H1 (cell line): ENCODE measurements around the gene TRIB2. TPM values are rescaled to one million over a fixed set of nuclear protein-coding genes. Genes with fewer than 3 reads are reported as not detected.

Experiments used
- CTCF ChIA-PET: fragments of 300-600 bp; sonication (Branson Sonifier 250); formaldehyde crosslinking; loops from one replicate; lab custom pipeline; 2021; ENCODE audit not compliant: partially characterized antibody; lab: Charles Lee
- POLR2A ChIA-PET: fragments of 300-600 bp; sonication (Branson Sonifier 250); formaldehyde crosslinking; loops from one replicate; lab custom pipeline; 2021; ENCODE audit warnings: inconsistent platforms; ENCODE audit not compliant: partially characterized antibody; lab: Charles Lee
- DNase-seq, 2 experiments: peaks; one replicate each; pipeline versions ENCODE4 v3.0.0 to v3.0.0-alpha.2; 2010 to 2022; ENCODE audit warnings: low spot score in 2 of 2, low read depth in 1 of 2, mixed read lengths in 1 of 2
- FAIRE-seq: peaks from 2 replicates; lab custom pipeline; 2011; peaks lifted over from hg19 to GRCh38; lab: Jason Lieb, UNC
- H2AFZ ChIP-seq: 2 replicates; pipeline ENCODE4 v1.8.1; 2012; ENCODE audit warnings: low read length, inconsistent platforms
- H2AK5ac ChIP-seq: 2 replicates; pipeline ENCODE4 v1.6.1; 2013; ENCODE audit warnings: low read depth, low read length
- H2BK120ac ChIP-seq: replicated peaks from 2 replicates; pipeline ENCODE3; 2013; ENCODE audit warnings: low read depth, low read length, inconsistent platforms
- H2BK12ac ChIP-seq: 2 replicates; pipeline ENCODE4 v1.6.1; 2013; ENCODE audit warnings: low read depth, low read length
- H2BK15ac ChIP-seq: 2 replicates; pipeline ENCODE4 v1.6.1; 2013; ENCODE audit warnings: low read length
- H2BK20ac ChIP-seq: 2 replicates; pipeline ENCODE4 v1.6.1; 2013; ENCODE audit warnings: low read length
- H2BK5ac ChIP-seq: 2 replicates; pipeline ENCODE4 v1.6.1; 2013; ENCODE audit warnings: low read depth, low read length
- H3K14ac ChIP-seq: 2 replicates; pipeline ENCODE4 v1.6.1; 2013; ENCODE audit warnings: inconsistent platforms; ENCODE audit not compliant: insufficient read length
- H3K18ac ChIP-seq: 2 replicates; pipeline ENCODE4 v1.6.1; 2013; ENCODE audit warnings: low read length; ENCODE audit errors: extremely low read depth
- H3K23ac ChIP-seq: 2 replicates; pipeline ENCODE4 v1.6.1; 2013; ENCODE audit warnings: inconsistent platforms; ENCODE audit not compliant: insufficient read length
- H3K23me2 ChIP-seq: 2 replicates; pipeline ENCODE4 v1.6.1; 2013; ENCODE audit warnings: low read depth, low read length
- H3K27ac ChIP-seq: 2 replicates; pipeline ENCODE4 v1.6.1; 2011; ENCODE audit warnings: low read depth, low read length, inconsistent platforms
- H3K27me3 ChIP-seq, 4 experiments: replicated peaks in 1 of 4; 1 replicate in 1 of 4; 2 replicates in 3 of 4; pipeline versions ENCODE4 v1.6.1 to v1.8.1; 2011 to 2013; ENCODE audit warnings: low read length in 3 of 4, mild to moderate bottlenecking in 3 of 4, inconsistent platforms in 2 of 4, mixed read lengths in 2 of 4, moderate library complexity in 1 of 4; ENCODE audit not compliant: control insufficient read depth in 3 of 4, insufficient read depth in 3 of 4; ENCODE audit errors: extremely low read depth in 1 of 4
- H3K36me3 ChIP-seq, 4 experiments: 2 replicates each; pipeline versions ENCODE4 v1.6.1 to v1.8.1; 2011 to 2013; ENCODE audit warnings: mild to moderate bottlenecking in 4 of 4, low read length in 3 of 4, moderate library complexity in 2 of 4, control low read depth in 1 of 4, inconsistent platforms in 1 of 4; ENCODE audit not compliant: insufficient read depth in 4 of 4, control insufficient read depth in 2 of 4
- H3K4ac ChIP-seq: replicated peaks from 2 replicates; pipeline ENCODE3; 2013; ENCODE audit warnings: low read length, low read depth, mixed read lengths, inconsistent platforms; ENCODE audit not compliant: insufficient read length
- H3K4me1 ChIP-seq, 4 experiments: replicated peaks in 1 of 4; 1 replicate in 1 of 4; 2 replicates in 3 of 4; pipeline versions ENCODE4 v1.6.1 to v1.8.1; 2011 to 2013; ENCODE audit warnings: low read length in 3 of 4, inconsistent platforms in 2 of 4, mixed read lengths in 1 of 4; ENCODE audit not compliant: insufficient read depth in 4 of 4, control insufficient read depth in 3 of 4
- H3K4me2 ChIP-seq, 2 experiments: 2 replicates each; pipeline versions ENCODE4 v1.6.1 to v1.8.1; 2011 to 2013; ENCODE audit warnings: low read depth in 2 of 2, low read length in 2 of 2, control low read depth in 1 of 2, inconsistent platforms in 1 of 2, mild to moderate bottlenecking in 1 of 2; ENCODE audit not compliant: insufficient read depth in 1 of 2
- H3K4me3 ChIP-seq, 4 experiments: fragments of 200-600, 300-600 bp in 1 of 4; sonication (generic), shearing (Covaris generic), sonication (Bioruptor Twin) in 1 of 4; 2 replicates each; pipeline versions ENCODE4 v1.5.1 to v1.8.1; 2011 to 2016; ENCODE audit warnings: low read length in 4 of 4, low read depth in 3 of 4, control low read depth in 2 of 4, inconsistent platforms in 2 of 4, mild to moderate bottlenecking in 2 of 4, mixed read lengths in 1 of 4, moderate library complexity in 1 of 4; ENCODE audit not compliant: insufficient read depth in 2 of 4; ENCODE audit errors: extremely low read depth in 1 of 4
- H3K56ac ChIP-seq: replicated peaks from 2 replicates; pipeline ENCODE3; 2013; ENCODE audit warnings: low read depth, mild to moderate bottlenecking, mixed read lengths, low read length, inconsistent platforms; ENCODE audit not compliant: insufficient read length
- H3K79me1 ChIP-seq: 2 replicates; pipeline ENCODE4 v1.6.1; 2013; ENCODE audit warnings: low read depth, low read length, control low read depth
- H3K79me2 ChIP-seq, 2 experiments: 2 replicates each; pipeline versions ENCODE4 v1.6.1 to v1.8.1; 2012 to 2013; ENCODE audit warnings: low read length in 2 of 2, mild to moderate bottlenecking in 2 of 2, inconsistent platforms in 1 of 2; ENCODE audit not compliant: insufficient read depth in 2 of 2, control insufficient read depth in 1 of 2
- H3K9ac ChIP-seq, 4 experiments: replicated peaks in 1 of 4; 1 replicate in 1 of 4; 2 replicates in 3 of 4; pipeline versions ENCODE4 v1.6.1 to v1.8.1; 2011 to 2013; ENCODE audit warnings: low read depth in 3 of 4, low read length in 3 of 4, control low read depth in 2 of 4, mild to moderate bottlenecking in 2 of 4, moderate library complexity in 2 of 4, inconsistent platforms in 1 of 4; ENCODE audit errors: extremely low read depth in 1 of 4
- H3K9me3 ChIP-seq, 2 experiments: 2 replicates each; pipeline versions ENCODE4 v1.6.1 to v1.8.1; 2012 to 2013; ENCODE audit warnings: mild to moderate bottlenecking in 2 of 2, moderate library complexity in 2 of 2, control low read depth in 1 of 2, inconsistent platforms in 1 of 2, low read depth in 1 of 2, low read length in 1 of 2, mixed read lengths in 1 of 2; ENCODE audit not compliant: insufficient read depth in 2 of 2
- H4K20me1 ChIP-seq, 2 experiments: replicated peaks in 1 of 2; 2 replicates each; pipeline versions ENCODE3 to v1.8.1; 2011 to 2013; ENCODE audit warnings: inconsistent platforms in 2 of 2, low read length in 2 of 2, mild to moderate bottlenecking in 1 of 2; ENCODE audit not compliant: insufficient read depth in 2 of 2, control insufficient read depth in 1 of 2
- H4K5ac ChIP-seq: 2 replicates; pipeline ENCODE4 v1.6.1; 2013; ENCODE audit warnings: low read length, low read depth, mixed read lengths, inconsistent platforms; ENCODE audit not compliant: insufficient read length
- H4K8ac ChIP-seq: 2 replicates; pipeline ENCODE4 v1.8.0; 2013; ENCODE audit warnings: mild to moderate bottlenecking, moderate library complexity, low read length, inconsistent platforms; ENCODE audit not compliant: insufficient read depth; ENCODE audit errors: extremely low read depth
- H4K91ac ChIP-seq: replicated peaks from 2 replicates; pipeline ENCODE3; 2013; ENCODE audit warnings: low read length, mixed read lengths, inconsistent platforms; ENCODE audit not compliant: insufficient read length
- BACH1 ChIP-seq: IDR thresholded peaks from 2 replicates; pipeline ENCODE4 v1.6.1; 2012; ENCODE audit warnings: low read length, improper control_type of control experiment
- BRCA1 ChIP-seq: IDR thresholded peaks from 2 replicates; pipeline ENCODE4 v1.6.1; 2012; ENCODE audit warnings: low read depth, low read length, improper control_type of control experiment
- EGR1 ChIP-seq: IDR thresholded peaks from 2 replicates; pipeline ENCODE4 v1.6.1; 2011; ENCODE audit warnings: low read depth, low read length, borderline replicate concordance
- FOSL1 ChIP-seq: IDR thresholded peaks from 2 replicates; pipeline ENCODE4 v1.6.1; 2011; ENCODE audit warnings: mild to moderate bottlenecking, low read depth, low read length, moderate library complexity; ENCODE audit not compliant: insufficient read depth
- GTF2F1 ChIP-seq: IDR thresholded peaks from 2 replicates; pipeline ENCODE4 v1.6.1; 2012; ENCODE audit warnings: low read depth, low read length, improper control_type of control experiment, borderline replicate concordance
- KDM1A ChIP-seq: fragments of 200-600, 300-600 bp; sonication (generic); IDR thresholded peaks from 2 replicates; pipeline ENCODE4 v1.7.1; 2016; ENCODE audit warnings: mild to moderate bottlenecking, low read length, borderline replicate concordance
- POLR2A ChIP-seq, 2 experiments: IDR thresholded peaks; 1 replicate in 1 of 2; 2 replicates in 1 of 2; pipeline ENCODE4 v1.6.1; 2011; ENCODE audit warnings: low read depth in 2 of 2, low read length in 2 of 2, mild to moderate bottlenecking in 2 of 2; ENCODE audit errors: control extremely low read depth in 1 of 2
- POU5F1 ChIP-seq: IDR thresholded peaks from 2 replicates; pipeline ENCODE4 v1.6.1; 2011; ENCODE audit warnings: low read depth, mild to moderate bottlenecking, low read length, moderate library complexity
- RFX5 ChIP-seq: IDR thresholded peaks from 2 replicates; pipeline ENCODE4 v1.6.1; 2011; ENCODE audit warnings: low read depth, low read length, improper control_type of control experiment, borderline replicate concordance
- SIN3A ChIP-seq, 2 experiments: IDR thresholded peaks in 1 of 2; conservative IDR thresholded peaks in 1 of 2; 2 replicates each; pipeline ENCODE4 v1.6.1; 2011 to 2012; ENCODE audit warnings: low read length in 2 of 2, improper control_type of control experiment in 1 of 2, low read depth in 1 of 2, mild to moderate bottlenecking in 1 of 2
- SP1 ChIP-seq: IDR thresholded peaks from 2 replicates; pipeline ENCODE4 v1.6.1; 2011; ENCODE audit warnings: low read depth, low read length
- TAF1 ChIP-seq: IDR thresholded peaks from 2 replicates; pipeline ENCODE4 v1.6.1; 2011; ENCODE audit warnings: mild to moderate bottlenecking, low read depth, low read length
- TEAD4 ChIP-seq: IDR thresholded peaks from 2 replicates; pipeline ENCODE4 v1.6.1; 2012; ENCODE audit warnings: low read depth, low read length, inconsistent platforms, mixed read lengths
- ZNF274 ChIP-seq: IDR thresholded peaks from 2 replicates; pipeline ENCODE4 v1.7.0; 2012; ENCODE audit warnings: low read length, borderline replicate concordance; ENCODE audit errors: extremely low read depth
- WGBS, 2 experiments: shearing (Covaris generic) in 1 of 2; methylation state at CpG; one replicate each; pipeline versions ENCODE4 v1.1.6 to v1.1.7; 2013 to 2015; ENCODE audit warnings: low lambda C conversion rate in 2 of 2, mixed read lengths in 2 of 2, inconsistent platforms in 1 of 2, low coverage in 1 of 2, missing lambda C conversion rate in 1 of 2; ENCODE audit not compliant: insufficient replicate concordance in 2 of 2, insufficient coverage in 1 of 2, insufficient read length in 1 of 2; ENCODE audit errors: extremely low coverage in 1 of 2, missing lambda C conversion rate in 1 of 2; 5-methylcytosine and 5-hydroxymethylcytosine counted together
- polyA plus RNA-seq, 7 experiments: library from polyadenylated mRNA; depleted of rRNA in 3 of 7; stranded (reverse) in 5 of 7; unstranded in 2 of 7; fragments of >200 nt in 5 of 7; fragments of 200-250 nt in 2 of 7; gene quantifications; 1 replicate in 5 of 7; 2 replicates in 1 of 7; 4 replicates in 1 of 7; pipeline versions ENCODE4 v1.2.1 to v1.2.3, GENCODE V29; 2011 to 2013; ENCODE audit warnings: missing spikeins in 2 of 7, mixed read lengths in 2 of 7
- total RNA-seq: library from RNA; stranded (reverse); fragmentation: NEBNext Ultra II Directional; extraction: Animal tissue kit (Norgen Biotek cat#: 25700); gene quantifications from 2 replicates; pipeline ENCODE4 v1.2.1, GENCODE V29; 2021

TRIB2 gene
- total and polyA plus RNA-seq, 2 of the 8 experiments (the other 6 are each of a cell fraction or from before 2014, with no cell fraction given), result 40.8 to 57.0 TPM

GRCh38 chr2:12755384-12755783 is 38.6 kb downstream of the TRIB2 start:
- H3K27ac ChIP-seq, result no peak overlapping the region
- H2AFZ ChIP-seq, result no peak overlapping the region
- H2BK20ac ChIP-seq, result no peak overlapping the region
- no peak overlapping the region for H3K23ac ChIP-seq
- no peak overlapping the region for H3K9ac ChIP-seq
- DNase-seq, result no peak
- no peaks in the 10 kb centered on the region for H3K9me3 ChIP-seq
- no peak overlapping the region for H2AK5ac ChIP-seq
- H4K91ac ChIP-seq, result no peak overlapping the region
- no peak overlapping the region for H3K4ac ChIP-seq
- no peak overlapping the region for H4K5ac ChIP-seq
- no peak overlapping the region for H3K14ac ChIP-seq
- H3K79me1 ChIP-seq, result no peaks in the 10 kb centered on the region
- 92% methylated on average over 3 of the region's 3 CpGs; no CpG with 5 or more reads in 1 of the 2 experiments for WGBS, 2 experiments
- H2BK15ac ChIP-seq, result no peak overlapping the region
- no peaks in the 10 kb centered on the region for H3K23me2 ChIP-seq
- H3K4me2 ChIP-seq, result no peak overlapping the region
- H3K4me3 ChIP-seq, result no peak overlapping the region
- FAIRE-seq, result no peak
- H3K56ac ChIP-seq, result no peak overlapping the region
- no peaks in the 10 kb centered on the region for H3K79me2 ChIP-seq
- H3K18ac ChIP-seq, result no peak overlapping the region
- TF ChIP-seq RFX5, result no peak
- no peak for TF ChIP-seq POLR2A (IDR thresholded peaks at IDR 0.05; ENCODE audit: control extremely low read depth in 1 of 2, low read depth in 2 of 2, low read length in 2 of 2)
- no peak for TF ChIP-seq BRCA1
- TF ChIP-seq KDM1A, result no peak
- no peak for TF ChIP-seq ZNF274
- TF ChIP-seq BACH1, result no peak
- TF ChIP-seq POU5F1, result no peak
- no peak for TF ChIP-seq TAF1
- no peak for TF ChIP-seq SIN3A (conservative IDR thresholded peaks at IDR 0.05 in 1 of 2, IDR thresholded peaks at IDR 0.05 in 1 of 2; ENCODE audit: low read depth in 1 of 2, low read length in 2 of 2)
- no peak for TF ChIP-seq FOSL1
- TF ChIP-seq TEAD4, result no peak
- no peak for TF ChIP-seq EGR1
- TF ChIP-seq GTF2F1, result no peak
- TF ChIP-seq SP1, result no peak
- H2BK5ac ChIP-seq, result no peak overlapping the region
- no peak overlapping the region for H2BK12ac ChIP-seq
- H4K20me1 ChIP-seq, result no peaks in the 10 kb centered on the region
- no peaks in the 10 kb centered on the region; a peak in 1 of 8 replicates for H3K36me3 ChIP-seq
- H4K8ac ChIP-seq, result no peak overlapping the region
- H3K4me1 ChIP-seq, result peaks cover 0 to 10% (median 4%) of the 10 kb centered on the region in 4 experiments; a peak in 2 of 7 replicates
- H2BK120ac ChIP-seq, result no peak overlapping the region
- ChIA-PET CTCF (interaction anchor here (1.3 to 1.4 kb wide), 2 partner anchors 11 to 24 kb away, joined by 3 read pairs; no protein-coding TSS in a partner anchor), POLR2A (no interaction called here)
- no peaks in the 10 kb centered on the region; a peak in 1 of 7 replicates for H3K27me3 ChIP-seq
